A673 (cell line): ENCODE results near the gene TGM1. TPM values are rescaled to one million over a fixed set of nuclear protein-coding genes. Genes with fewer than 3 reads are reported as not detected.
A peak's percentile ranks its signal among the peaks of the same experiment; 100 is the strongest.

Experiments used
- BruUV-seq: library from RNA; stranded (reverse); fragments of 400-500 nt; replicated peaks from 2 replicates; lab custom pipeline; 2021; lab: Mats Ljungman, UMichigan
- CTCF ChIA-PET: fragments of 300-600 bp; sonication (Branson Sonifier 250); formaldehyde crosslinking; loops from one replicate; lab custom pipeline; 2022; ENCODE audit warnings: antibody characterized with exemption; lab: Charles Lee
- POLR2A ChIA-PET: fragments of 300-600 bp; sonication (Branson Sonifier 250); formaldehyde crosslinking; loops from one replicate; lab custom pipeline; 2022; ENCODE audit warnings: antibody characterized with exemption; ENCODE audit not compliant: low non-redundant PET; lab: Charles Lee
- DNase-seq: peaks from one replicate; pipeline ENCODE4 v3.0.0-alpha.2; 2015; ENCODE audit warnings: low spot score
- H3K27ac ChIP-seq: fragments of 200-600 bp; sonication (generic); 2 replicates; pipeline ENCODE4 v1.5.1; 2016; ENCODE audit warnings: mixed run types, low read depth, mild to moderate bottlenecking, mixed read lengths, antibody characterized with exemption, low read length; ENCODE audit not compliant: poor library complexity, severe bottlenecking
- H3K27me3 ChIP-seq: fragments of 200-600 bp; sonication (generic); replicated peaks from 2 replicates; pipeline ENCODE4 v1.6.1; 2017; ENCODE audit warnings: mixed run types, low read depth, mild to moderate bottlenecking, mixed read lengths, antibody characterized with exemption, low read length; ENCODE audit not compliant: insufficient read depth, poor library complexity
- H3K36me3 ChIP-seq: fragments of 200-600 bp; sonication (generic); 2 replicates; pipeline ENCODE4 v1.6.1; 2016; ENCODE audit warnings: mixed run types, mild to moderate bottlenecking, mixed read lengths, antibody characterized with exemption, low read length; ENCODE audit not compliant: insufficient read depth, poor library complexity, severe bottlenecking
- H3K4me1 ChIP-seq: fragments of 200-600 bp; sonication (generic); 2 replicates; pipeline ENCODE4 v1.6.1; 2017; ENCODE audit warnings: mixed run types, mild to moderate bottlenecking, mixed read lengths, antibody characterized with exemption, low read length; ENCODE audit not compliant: insufficient read depth, poor library complexity, severe bottlenecking
- H3K4me3 ChIP-seq: fragments of 200-600 bp; sonication (generic); 2 replicates; pipeline ENCODE4 v1.5.1; 2016; ENCODE audit warnings: low read depth, mixed run types, mild to moderate bottlenecking, mixed read lengths, low read length; ENCODE audit not compliant: poor library complexity, severe bottlenecking
- H3K9me3 ChIP-seq: fragments of 200-600 bp; sonication (generic); 2 replicates; pipeline ENCODE4 v1.6.1; 2016; ENCODE audit warnings: mixed run types, low read depth, mild to moderate bottlenecking, mixed read lengths, antibody characterized with exemption, low read length; ENCODE audit not compliant: poor library complexity, severe bottlenecking
- EZH2 ChIP-seq: fragments of 200-600 bp; sonication (generic); IDR thresholded peaks from 2 replicates; pipeline ENCODE4 v1.6.1; 2017; ENCODE audit warnings: borderline replicate concordance, low read depth, mild to moderate bottlenecking, mixed read lengths, antibody characterized with exemption, low read length; ENCODE audit not compliant: poor library complexity, severe bottlenecking
- intact Hi-C: fragments of 100-400 bp; cut with micrococcal nuclease; formaldehyde crosslinking; loops from one replicate; pipeline ENCODE4 v1.10.0; 2022; ENCODE audit not compliant: unreplicated experiment
- total RNA-seq: library from RNA; stranded (reverse); gene quantifications from 2 replicates; pipeline ENCODE4 v1.2.3, GENCODE V29; 2021
- TF ChIP-seq, protein P1 (sequence below): fragments of 300-800, 200-600 bp; sonication (generic); conservative IDR thresholded peaks from 2 replicates; pipeline ENCODE4 v1.5.1; 2017; ENCODE audit warnings: low read depth, mild to moderate bottlenecking, antibody characterized with exemption, low read length, moderate library complexity, mixed read lengths

TGM1 gene
- total RNA-seq, 1 experiment from 2014 or later, result 1.5 TPM

DNA sequence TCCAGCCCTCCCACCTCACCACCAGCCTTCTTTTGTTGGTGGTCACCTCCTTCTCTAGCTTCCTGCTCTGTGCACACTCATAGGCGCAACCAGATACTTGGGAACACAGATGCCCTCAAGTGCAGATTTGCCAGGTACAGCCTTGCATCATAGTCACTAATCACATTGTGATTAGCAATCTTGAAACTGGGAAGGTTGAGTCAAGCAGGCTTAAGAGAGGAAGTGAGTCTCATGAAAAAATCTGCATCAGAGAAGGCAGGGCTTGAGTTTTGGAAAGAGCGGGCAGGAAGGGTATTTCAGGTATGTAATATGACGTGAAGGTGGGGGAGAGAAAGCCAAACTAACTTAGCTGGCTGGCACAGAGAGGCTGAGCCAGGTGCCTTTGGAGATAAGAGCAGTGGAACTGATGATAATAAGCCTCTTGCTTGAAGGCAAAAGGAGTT lies 11.1 kb upstream of the TGM1 start:
- Histone ChIP-seq H3K36me3 (no peaks in the 10 kb centered on the region), H3K9me3 (no peaks in the 10 kb centered on the region), H3K4me3 (no peak overlapping the region), H3K4me1 (peaks cover 4% of the 10 kb centered on the region), H3K27ac (no peak overlapping the region), H3K27me3 (no peaks in the 10 kb centered on the region)
- intact Hi-C loops, result no loop called here
- DNase-seq, result no peak
- ChIA-PET POLR2A (no interaction called here), CTCF (no interaction called here)
- no TSS peak for BruUV-seq
- no peak for TF ChIP-seq EZH2
- TF ChIP-seq, protein P1, sequence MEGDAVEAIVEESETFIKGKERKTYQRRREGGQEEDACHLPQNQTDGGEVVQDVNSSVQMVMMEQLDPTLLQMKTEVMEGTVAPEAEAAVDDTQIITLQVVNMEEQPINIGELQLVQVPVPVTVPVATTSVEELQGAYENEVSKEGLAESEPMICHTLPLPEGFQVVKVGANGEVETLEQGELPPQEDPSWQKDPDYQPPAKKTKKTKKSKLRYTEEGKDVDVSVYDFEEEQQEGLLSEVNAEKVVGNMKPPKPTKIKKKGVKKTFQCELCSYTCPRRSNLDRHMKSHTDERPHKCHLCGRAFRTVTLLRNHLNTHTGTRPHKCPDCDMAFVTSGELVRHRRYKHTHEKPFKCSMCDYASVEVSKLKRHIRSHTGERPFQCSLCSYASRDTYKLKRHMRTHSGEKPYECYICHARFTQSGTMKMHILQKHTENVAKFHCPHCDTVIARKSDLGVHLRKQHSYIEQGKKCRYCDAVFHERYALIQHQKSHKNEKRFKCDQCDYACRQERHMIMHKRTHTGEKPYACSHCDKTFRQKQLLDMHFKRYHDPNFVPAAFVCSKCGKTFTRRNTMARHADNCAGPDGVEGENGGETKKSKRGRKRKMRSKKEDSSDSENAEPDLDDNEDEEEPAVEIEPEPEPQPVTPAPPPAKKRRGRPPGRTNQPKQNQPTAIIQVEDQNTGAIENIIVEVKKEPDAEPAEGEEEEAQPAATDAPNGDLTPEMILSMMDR, result no peak

DNA sequence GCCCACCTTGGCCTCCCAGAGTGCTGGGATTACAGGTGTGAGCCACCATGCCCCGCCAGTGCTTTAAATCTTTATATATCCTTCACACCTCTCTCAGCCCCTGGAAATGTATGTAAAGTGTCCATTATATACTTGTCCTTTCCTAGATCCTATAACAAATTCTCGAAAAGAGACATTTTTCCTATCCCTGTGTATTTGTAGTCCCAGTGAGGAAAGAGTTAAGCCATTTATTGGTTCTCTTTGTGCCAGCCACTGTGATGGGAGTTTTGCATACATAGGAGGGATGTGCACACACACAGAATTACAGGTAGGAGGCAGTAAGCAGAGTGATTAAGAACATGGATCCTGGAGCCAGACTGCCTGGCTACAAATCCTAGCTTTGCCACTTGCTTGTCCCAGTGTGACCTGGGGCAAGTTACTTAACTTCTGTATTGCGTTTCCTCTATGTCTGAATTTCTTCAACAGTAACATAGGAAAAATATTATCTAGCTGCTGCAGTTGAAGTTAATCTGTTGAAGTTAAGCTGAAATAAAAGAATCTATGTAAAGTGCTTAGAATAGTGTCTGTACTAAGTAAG lies 10.5 kb upstream of the TGM1 start:
- DNase-seq, result peak; percentile 10
- Histone ChIP-seq H3K36me3 (no peaks in the 10 kb centered on the region), H3K27me3 (no peaks in the 10 kb centered on the region), H3K4me3 (no peak overlapping the region), H3K4me1 (peaks cover 4% of the 10 kb centered on the region), H3K9me3 (no peaks in the 10 kb centered on the region), H3K27ac (no peak overlapping the region)
- intact Hi-C loops, result no loop called here
- POLR2A ChIA-PET, result no interaction called here
- CTCF ChIA-PET, result interaction anchor here (0.5 kb wide), 1 partner anchor 547 kb away, joined by 7 read pairs; no protein-coding TSS in a partner anchor
- BruUV-seq, result no TSS peak
- TF ChIP-seq, protein P1, result 0 out of 2 replicates have a peak, but pooled peaks have one; percentile 14
- no peak for TF ChIP-seq EZH2

DNA sequence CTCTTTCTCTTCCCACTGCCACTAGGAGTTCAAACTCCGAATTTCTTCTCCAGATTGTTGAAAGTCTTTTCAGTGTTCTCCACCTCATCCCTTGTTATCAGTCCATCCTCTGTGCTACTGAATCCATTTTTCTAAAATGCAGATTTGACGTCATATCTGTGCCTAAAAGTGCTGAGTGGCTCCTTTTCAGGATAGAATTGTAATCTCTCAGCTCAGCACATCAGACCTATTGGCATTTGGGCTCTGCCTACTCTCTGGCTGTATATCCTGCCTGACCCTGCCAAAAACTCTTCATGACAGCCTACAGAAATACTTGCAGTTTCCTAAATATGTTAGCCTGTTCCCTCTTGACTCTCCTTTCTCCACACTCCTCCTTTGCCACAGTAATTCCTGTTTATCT lies 9.5 kb upstream of the TGM1 start:
- CTCF ChIA-PET, result no interaction called here
- TSS peak; percentile 48 for BruUV-seq
- no peak overlapping the region for H3K27ac ChIP-seq
- H3K4me3 ChIP-seq, result no peak overlapping the region
- DNase-seq, result no peak
- no peaks in the 10 kb centered on the region for H3K9me3 ChIP-seq
- no peaks in the 10 kb centered on the region for H3K36me3 ChIP-seq
- intact Hi-C loops, result no loop called here
- no peaks in the 10 kb centered on the region for H3K27me3 ChIP-seq
- no peak for TF ChIP-seq EZH2
- H3K4me1 ChIP-seq, result peaks cover 4% of the 10 kb centered on the region
- POLR2A ChIA-PET, result no interaction called here
